ENCODE results near the gene SCGB3A2.

Gene SCGB3A2

DNA sequence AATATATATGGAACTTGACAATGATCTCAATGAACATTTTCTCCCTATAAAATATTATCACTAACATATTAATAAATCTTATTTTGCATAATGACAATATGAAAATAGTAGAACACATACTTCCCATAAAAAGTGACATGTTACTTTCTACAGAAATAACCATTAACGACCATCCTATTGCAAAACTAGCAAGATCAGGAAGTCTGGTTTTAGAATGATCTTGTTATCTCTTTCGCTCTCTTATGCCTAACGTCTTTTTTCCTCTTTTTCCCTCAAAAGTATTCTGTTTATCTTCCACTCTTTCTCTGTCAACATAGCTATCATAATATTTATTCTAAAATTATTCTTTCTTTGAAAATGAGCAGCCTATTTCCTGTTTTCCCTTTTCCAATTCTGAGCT is 49.4 kb downstream of the SCGB3A2 start:
- Histone ChIP-seq H3K27me3 (ENCODE audit: control insufficient read depth, low read length) (0 out of 2 replicates have a peak, but pooled peaks cover 2% of the 10 kb centered on the region), H3F3A (ENCODE audit: control insufficient read depth, insufficient read depth) (no peaks in the 10 kb centered on the region), H4K20me1 (ENCODE audit: control insufficient read depth, insufficient read depth, low read depth, low read length) (no peaks in the 10 kb centered on the region), H3K4me2 (ENCODE audit: low read length) (no peak overlapping the region), H3K9me2 (replicated peaks; ENCODE audit: control insufficient read depth, low read length) (no peaks in the 10 kb centered on the region), H3K27ac (ENCODE audit: low read depth, low read length) (no peak overlapping the region), H3K4me3 (ENCODE audit: low read length) (no peak overlapping the region), H3K4me1 (ENCODE audit: control insufficient read depth, low read length) (no peaks in the 10 kb centered on the region), H3K9me3 (ENCODE audit: control insufficient read depth, insufficient read depth, low read length) (no peaks in the 10 kb centered on the region), H3K36me3 (ENCODE audit: control insufficient read depth, low read length) (no peaks in the 10 kb centered on the region), H3K79me2 (ENCODE audit: control insufficient read depth, low read length) (no peaks in the 10 kb centered on the region)
- TF ChIP-seq EZH2phosphoT487 (IDR thresholded peaks at IDR 0.05; ENCODE audit: borderline replicate concordance, low read length), result no peak
- TF ChIP-seq, protein P1, sequence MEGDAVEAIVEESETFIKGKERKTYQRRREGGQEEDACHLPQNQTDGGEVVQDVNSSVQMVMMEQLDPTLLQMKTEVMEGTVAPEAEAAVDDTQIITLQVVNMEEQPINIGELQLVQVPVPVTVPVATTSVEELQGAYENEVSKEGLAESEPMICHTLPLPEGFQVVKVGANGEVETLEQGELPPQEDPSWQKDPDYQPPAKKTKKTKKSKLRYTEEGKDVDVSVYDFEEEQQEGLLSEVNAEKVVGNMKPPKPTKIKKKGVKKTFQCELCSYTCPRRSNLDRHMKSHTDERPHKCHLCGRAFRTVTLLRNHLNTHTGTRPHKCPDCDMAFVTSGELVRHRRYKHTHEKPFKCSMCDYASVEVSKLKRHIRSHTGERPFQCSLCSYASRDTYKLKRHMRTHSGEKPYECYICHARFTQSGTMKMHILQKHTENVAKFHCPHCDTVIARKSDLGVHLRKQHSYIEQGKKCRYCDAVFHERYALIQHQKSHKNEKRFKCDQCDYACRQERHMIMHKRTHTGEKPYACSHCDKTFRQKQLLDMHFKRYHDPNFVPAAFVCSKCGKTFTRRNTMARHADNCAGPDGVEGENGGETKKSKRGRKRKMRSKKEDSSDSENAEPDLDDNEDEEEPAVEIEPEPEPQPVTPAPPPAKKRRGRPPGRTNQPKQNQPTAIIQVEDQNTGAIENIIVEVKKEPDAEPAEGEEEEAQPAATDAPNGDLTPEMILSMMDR (IDR thresholded peaks at IDR 0.05; ENCODE audit: low read depth, low read length, poor library complexity, severe bottlenecking), result no peak

DNA sequence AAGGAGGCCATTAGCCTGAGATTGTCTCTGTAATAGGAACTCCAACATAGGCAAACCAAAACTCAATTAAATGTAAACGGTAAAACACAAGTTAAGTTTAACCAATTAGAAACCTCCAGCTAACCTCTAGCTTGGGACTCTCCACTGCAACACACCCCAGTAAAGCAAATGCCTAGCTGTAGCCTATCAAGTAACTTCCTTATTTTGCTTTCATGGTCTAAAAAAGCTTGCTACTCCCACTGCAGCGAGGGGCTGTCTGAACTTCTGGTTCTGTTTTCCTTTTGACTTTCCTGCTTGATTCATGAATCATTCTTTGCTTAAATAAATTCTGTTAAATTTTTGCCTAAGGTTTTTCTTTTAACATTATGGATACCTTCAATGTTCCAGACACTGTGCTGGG is 52.3 kb downstream of the SCGB3A2 start:
- Histone ChIP-seq H3K4me3 (ENCODE audit: low read length) (no peak overlapping the region), H3K27ac (ENCODE audit: low read depth, low read length) (no peak overlapping the region), H3K4me2 (ENCODE audit: low read length) (no peak overlapping the region), H3K4me1 (ENCODE audit: control insufficient read depth, low read length) (no peaks in the 10 kb centered on the region), H3K27me3 (ENCODE audit: control insufficient read depth, low read length) (peaks cover 2% of the 10 kb centered on the region; the same call in 1 of the 2 replicates), H3K9me2 (replicated peaks; ENCODE audit: control insufficient read depth, low read length) (no peaks in the 10 kb centered on the region), H3K9me3 (ENCODE audit: control insufficient read depth, insufficient read depth, low read length) (no peaks in the 10 kb centered on the region), H3K36me3 (ENCODE audit: control insufficient read depth, low read length) (no peaks in the 10 kb centered on the region), H3F3A (ENCODE audit: control insufficient read depth, insufficient read depth) (no peaks in the 10 kb centered on the region), H3K79me2 (ENCODE audit: control insufficient read depth, low read length) (no peaks in the 10 kb centered on the region), H4K20me1 (ENCODE audit: control insufficient read depth, insufficient read depth, low read depth, low read length) (no peaks in the 10 kb centered on the region)
- TF ChIP-seq EZH2phosphoT487 (IDR thresholded peaks at IDR 0.05; ENCODE audit: borderline replicate concordance, low read length), result no peak
- TF ChIP-seq, protein P1 (IDR thresholded peaks at IDR 0.05; ENCODE audit: low read depth, low read length, poor library complexity, severe bottlenecking), result no peak

Measured in DOHH2 (cell line).